GM19043 (cell line): ENCODE data around the gene LOXL3.
A peak's percentile ranks its signal among the peaks of the same experiment; 100 is the strongest.

Experiments
- ATAC-seq: cut with Tn5 transposase; IDR thresholded peaks from one replicate; pipeline ENCODE4 v1.9.1; 2021; ENCODE audit warnings: low read depth; ENCODE audit not compliant: unreplicated experiment

LOXL3 gene, protein sequence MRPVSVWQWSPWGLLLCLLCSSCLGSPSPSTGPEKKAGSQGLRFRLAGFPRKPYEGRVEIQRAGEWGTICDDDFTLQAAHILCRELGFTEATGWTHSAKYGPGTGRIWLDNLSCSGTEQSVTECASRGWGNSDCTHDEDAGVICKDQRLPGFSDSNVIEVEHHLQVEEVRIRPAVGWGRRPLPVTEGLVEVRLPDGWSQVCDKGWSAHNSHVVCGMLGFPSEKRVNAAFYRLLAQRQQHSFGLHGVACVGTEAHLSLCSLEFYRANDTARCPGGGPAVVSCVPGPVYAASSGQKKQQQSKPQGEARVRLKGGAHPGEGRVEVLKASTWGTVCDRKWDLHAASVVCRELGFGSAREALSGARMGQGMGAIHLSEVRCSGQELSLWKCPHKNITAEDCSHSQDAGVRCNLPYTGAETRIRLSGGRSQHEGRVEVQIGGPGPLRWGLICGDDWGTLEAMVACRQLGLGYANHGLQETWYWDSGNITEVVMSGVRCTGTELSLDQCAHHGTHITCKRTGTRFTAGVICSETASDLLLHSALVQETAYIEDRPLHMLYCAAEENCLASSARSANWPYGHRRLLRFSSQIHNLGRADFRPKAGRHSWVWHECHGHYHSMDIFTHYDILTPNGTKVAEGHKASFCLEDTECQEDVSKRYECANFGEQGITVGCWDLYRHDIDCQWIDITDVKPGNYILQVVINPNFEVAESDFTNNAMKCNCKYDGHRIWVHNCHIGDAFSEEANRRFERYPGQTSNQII

DNA sequence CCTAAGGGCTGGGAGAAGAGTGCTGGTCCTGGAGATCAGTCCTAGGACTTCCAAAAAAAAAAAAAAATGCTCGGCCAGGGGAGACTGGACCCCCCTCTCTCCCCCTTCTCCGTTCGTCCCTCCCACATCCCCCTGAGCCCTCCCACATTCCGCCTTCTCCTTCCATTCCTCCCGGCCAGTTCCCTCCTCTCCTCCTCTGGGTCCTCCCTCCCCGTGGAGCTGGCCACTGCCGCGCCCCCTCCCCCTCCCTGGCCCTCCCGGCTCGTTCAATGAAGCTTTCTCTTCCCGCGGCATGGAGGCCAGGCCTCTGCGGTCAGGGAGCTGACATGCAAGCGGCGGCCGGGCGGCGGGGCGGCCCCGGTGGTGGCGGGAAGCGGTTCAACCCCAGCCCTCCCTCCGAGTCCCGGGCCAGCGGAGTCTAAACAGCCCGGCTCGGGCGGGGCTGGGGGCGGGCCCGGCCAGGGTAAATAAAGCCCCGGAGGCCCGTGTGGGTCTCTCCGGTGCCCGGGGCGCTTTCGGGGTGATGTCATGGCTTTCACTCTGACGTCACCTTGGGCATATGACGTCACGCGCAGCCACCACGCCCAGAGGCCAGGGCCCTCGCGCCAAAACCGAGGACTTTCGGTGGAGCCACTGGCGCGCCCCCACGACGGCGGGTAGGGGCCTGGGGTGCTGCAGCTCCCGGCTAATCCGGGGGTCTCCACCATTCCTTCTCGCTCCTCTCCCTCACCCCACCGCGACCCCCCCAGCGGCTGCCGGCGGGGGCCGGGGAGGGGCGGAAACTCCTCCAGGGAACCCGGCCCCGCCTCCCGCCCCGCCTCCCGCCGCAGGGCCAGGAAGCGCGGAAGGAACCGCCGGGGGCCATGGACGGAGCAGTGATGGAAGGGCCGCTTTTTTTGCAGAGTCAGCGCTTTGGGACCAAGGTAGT lies at the start of gene LOXL3, which contains the start of gene DOK1:
LOXL3 (minus strand) TSS at position 51 of the 928 bp plus-strand sequence. CDS start 1,308 bp downstream, outside the sequence.
DOK1 (plus strand) TSS at position 829 of the 928 bp plus-strand sequence; CDS start at position 864, 35 bp downstream.
- ATAC-seq: peak; percentile 41

DNA sequence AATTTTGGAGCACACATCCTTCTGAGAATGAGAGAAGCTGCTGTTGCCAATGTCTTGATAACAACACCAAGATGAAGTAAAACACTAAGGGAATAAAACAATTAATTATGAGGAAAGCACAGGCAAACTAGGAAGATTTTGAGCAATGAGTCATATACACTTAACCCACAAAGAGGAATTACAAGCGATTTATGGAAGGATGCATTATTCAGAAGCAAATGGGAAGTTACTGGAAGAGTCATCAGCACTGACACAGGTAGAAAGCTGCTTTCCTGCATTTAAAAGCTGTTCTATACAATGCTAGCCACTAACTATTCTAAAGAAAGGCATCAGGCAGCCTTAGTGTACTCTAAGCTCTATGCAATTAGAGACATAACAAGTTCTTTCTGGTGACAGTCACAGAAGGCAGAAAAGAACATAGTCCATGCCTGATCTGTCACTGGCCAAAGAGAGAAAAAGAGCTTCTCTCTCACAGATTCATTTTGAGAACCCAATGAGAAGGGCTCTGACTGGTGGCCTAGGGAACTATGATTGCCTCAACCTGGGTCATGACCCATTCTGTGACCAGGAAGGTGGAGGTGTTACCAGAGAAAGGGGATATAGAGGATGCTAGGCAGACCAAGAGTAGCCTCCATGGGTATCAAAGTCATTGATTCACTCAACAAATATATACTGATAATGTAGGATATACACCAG lies 49.0 kb upstream of the LOXL3 start:
- ATAC-seq: no peak

DNA sequence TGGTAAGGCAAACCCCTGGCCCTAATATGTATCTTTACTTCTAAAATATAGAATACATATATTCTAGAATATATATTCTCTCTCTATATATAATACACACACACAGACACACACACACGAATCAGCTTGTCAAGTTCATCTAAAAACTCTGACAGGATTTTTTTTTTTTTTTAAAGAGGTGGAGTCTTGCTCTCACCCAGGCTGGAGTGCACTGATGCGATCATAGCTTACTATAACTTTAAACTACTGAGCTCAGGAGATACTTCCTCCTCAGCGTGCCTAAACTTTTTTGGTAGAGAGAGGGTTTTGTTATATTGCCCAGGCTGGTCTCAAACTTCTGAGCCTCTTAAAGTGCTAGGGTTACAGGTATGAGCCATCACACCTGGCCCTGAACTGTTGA lies 45.9 kb upstream of the LOXL3 start:
- ATAC-seq: no peak

DNA sequence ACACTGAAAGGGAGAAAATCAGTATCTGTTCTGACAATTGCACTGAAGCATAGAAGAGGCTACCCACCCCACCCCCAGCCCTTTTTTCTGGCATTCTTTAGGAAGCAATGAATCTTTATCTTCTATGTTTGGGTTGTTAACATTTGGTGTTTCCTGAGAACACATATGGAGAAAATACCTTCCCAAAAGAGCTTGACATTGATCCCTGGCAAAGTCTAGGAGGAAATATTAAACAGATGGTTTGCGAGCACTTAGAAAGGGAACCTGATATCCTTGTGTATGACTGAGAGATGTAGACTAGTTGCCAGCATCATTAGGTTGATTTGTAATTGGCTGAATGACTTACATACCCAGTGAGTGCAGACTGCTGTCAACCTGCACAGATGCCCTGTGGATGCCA lies 43.7 kb upstream of the LOXL3 start:
- no peak for ATAC-seq

DNA sequence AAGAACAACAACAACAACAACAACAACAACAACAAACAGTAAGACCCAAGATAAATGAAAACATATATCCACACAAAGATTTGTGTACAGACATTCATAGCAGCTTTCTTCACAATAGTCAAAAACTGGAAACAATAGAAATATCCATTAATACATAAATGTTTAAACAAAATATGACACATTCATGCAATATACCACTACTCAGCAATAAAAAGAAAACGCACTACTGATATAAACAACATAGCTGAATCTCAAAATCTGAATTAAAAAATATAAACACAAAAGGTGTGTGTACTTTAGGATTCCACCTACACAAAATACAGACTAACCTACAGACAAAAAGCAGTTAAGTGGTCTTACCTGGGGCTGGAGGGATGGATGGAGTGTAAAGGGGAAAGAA lies 42.8 kb upstream of the LOXL3 start:
- no peak for ATAC-seq

DNA sequence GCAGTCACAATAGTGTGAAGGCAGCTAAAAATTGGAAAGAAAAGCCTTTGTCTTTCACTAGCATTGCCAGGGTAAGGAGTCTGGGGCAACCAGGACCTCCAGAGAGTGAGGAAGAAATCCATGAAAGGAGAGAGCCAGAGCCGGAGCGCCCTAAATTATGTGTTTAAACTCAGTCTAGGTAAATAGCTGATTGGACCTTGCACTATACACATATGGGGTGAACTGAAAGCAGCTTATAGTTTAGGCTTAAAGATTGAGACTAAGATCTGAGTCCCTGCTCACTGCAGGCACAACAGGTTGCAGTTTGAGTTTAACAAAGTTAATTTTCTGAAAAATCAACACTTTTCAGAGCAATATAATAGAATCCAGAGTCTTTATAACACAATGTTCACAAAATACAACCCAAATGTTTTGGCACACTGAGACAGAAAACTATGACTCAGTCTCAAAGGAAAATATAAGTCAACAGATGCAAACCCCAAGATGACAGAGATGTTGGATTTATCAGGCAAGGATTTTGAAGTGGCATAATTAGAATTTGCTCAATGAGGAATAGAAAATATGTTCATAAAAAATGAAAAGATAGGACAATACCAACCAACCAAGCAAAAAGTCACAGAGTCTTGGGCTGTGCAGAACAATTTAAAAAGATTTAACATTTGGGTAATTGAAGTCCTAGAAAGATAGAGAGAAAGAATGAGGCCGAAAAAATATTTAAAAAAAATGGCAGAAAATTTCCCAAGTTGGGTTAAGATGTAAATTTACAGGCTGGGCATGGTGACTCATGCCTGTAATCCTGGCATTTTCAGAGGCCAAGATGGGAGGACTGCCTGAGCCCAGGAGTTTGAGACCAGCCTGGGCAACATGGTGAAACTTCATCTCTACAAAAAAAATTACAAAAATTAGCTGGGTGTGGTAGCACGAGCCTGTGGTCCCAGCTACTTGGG lies 40.4 kb upstream of the LOXL3 start:
- ATAC-seq: no peak

DNA sequence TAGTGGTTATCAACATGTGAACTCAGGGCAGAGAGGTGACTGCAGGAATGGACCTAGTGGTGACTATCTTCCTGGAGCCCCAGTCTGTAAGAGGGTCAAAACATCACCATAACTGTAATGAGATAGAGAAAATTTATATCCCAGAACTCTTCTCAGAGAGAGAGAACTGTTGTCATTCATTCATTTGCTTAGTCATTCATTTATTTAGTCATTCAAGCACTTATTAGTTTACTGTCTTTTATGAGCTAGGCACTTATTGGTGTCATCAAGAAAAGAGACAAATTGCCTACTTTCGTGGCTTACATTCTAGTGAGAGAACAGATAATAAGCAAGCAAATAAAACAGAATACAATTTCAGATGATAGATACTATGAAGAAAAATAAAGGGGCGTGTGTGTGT lies 34.9 kb upstream of the LOXL3 start:
- no peak for ATAC-seq

DNA sequence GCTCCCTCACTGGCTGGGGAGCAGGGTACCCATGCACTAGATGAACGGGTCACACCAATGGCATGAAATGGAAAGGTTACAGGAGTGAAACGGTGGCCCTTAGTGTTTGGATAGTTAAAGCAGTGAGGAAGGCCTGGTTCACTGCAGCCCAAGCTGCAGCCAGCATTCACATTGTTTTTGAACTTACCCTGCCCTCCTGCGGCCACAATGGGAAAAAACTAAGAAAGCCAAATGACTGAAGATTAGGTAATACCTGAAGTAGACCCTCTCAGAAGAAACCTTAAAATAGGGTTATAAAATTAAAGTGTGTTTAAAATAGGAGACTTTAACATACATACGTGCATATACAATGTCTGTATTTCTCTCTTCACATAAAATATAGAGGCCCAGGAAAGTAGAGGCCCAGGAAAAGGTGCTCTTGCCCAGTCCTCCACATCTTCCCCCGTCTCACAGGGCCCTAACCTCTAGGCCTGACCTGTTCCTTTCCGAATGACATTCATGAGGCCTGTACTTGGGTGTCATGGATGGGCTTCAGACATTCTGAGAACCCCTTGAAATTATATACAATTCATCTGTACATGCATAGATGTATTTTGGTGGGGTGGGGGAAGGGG lies 34.0 kb upstream of the LOXL3 start:
- peak; percentile 60 for ATAC-seq

DNA sequence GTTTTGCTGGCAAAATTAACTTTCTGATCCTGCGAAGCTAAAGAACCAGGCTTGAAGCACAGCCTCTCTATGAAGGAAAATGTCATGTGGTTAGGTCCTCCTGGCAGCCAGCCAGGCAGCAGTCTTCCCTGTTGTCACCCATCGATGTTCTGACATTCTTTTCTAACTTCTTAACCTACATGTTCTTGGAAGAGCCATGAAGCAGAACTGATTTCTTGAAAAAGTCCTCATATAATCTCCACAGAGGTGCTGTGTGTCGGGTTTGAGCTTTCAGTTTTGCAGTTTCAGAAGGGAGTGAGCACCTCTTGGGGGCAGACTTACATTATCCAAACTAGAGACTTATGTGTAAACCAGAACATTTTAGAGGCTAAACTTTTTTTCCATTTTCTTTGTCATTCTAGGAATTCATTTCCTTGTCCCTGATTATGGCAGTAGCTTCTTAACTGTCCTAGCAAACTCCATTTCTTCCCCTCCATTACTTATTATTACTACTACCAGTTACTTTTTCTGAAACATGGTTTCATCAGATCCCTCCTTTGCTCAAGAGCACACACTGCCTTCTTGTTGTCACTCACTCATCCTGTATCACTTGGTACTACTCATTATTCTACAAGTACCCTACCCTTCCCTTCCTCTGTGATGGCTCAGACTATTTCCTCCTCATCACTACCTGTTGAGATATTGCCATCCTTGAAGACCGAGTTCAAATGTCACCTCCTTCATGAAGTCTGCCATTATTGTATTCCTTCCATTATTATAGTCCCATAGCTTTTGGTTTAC lies 31.9 kb upstream of the LOXL3 start:
- peak; percentile 47 for ATAC-seq

DNA sequence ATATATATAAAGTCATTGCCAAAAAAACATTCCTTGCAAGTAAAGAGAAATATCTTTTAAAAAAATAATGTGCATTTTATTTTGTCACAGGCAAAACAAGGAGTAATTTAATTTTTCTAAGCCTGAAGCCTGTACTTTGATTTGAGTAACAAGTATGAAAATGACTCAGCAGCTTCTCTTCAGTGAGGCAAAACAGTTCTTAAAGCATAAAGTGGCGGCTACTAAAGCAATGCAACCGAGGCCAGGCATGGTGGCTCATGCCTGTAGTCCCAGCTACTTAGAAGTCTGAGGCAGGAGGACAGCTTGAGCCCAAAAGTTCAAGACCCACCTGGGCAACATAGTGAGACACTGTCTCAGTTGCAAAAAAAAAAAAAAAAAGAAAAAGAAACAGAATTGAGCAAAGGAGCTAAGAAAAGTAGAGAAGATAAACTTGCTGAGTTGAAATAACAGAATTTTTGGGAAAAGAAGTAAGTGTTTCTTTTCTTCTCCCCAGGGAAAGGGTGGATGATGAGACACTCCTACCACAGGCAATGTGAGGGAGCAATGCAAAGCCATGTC lies 30.4 kb upstream of the LOXL3 start:
- ATAC-seq: no peak

DNA sequence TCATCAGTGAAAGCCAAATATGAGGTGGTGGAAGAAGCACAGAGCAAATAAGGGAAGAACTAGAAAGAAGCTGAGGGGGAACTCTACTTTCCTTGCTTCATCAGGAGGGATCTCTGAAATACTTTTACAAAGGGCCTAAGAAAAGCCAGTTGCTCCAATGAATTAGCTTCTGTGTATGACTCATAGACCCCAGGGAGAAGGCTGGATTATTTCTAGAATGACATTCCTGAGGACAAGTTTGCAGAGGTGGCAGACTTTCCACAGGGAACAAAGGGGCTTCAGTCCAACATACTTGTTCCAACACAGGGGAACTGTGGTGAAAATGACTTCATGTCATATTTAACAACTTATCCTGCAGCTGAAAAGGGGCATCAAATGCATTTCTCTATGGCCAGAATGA lies 29.8 kb upstream of the LOXL3 start:
- ATAC-seq: no peak

DNA sequence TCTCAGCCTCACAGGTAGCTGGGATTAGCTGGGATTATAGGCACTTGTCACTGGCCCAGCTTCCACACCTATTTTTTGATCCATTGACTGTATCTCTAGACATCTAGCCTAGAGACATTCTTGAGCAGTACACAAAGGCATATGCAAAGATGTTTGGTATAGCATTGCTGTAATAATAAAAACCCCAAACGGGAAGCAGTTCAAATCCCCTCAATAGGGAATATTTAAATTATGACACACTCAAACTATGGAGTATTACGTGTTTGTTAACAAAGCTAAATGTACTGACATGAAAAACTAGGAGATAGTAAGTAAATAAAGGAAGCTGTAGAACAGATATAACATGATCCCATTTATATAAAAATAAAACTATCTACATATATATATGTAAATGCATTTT lies 28.4 kb upstream of the LOXL3 start:
- ATAC-seq: no peak

DNA sequence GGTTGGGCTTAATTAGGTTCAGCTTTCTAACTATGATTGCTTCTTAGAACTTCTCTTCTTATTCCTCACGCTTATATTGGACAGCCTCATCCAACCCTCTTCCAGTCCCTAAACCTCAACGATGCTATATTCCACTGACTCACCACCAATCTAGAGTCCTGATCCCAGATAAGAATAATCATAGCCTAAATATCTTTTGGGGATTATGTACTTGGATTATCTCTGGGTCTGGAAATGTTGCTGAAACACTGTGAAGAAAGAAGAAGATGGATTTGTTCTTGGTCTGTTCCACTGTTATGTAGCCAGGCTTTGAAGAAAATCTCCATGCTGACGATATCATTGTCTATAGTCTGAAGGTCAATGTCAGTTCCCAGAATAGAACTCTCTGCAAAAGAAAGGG lies 27.7 kb upstream of the LOXL3 start:
- ATAC-seq: no peak

DNA sequence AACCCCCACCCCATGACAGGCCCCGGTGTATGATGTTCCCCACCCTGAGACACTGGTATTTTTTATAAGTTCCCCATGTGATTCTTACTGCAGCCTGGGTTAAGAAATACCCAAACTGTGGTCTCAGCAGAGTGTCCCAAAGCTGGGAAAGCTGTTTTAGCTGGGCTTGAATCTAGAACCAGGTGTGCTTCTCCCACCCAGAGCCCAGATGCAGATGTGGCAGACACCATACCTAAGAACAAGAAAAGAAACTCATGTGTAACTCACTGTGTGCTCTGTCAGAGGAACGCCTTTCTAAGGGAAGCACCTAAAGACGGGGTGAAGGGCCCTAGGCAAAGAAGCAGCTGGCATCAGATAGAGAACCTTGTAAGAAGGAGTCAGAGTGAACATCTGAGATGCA lies 24.7 kb upstream of the LOXL3 start:
- no peak for ATAC-seq

DNA sequence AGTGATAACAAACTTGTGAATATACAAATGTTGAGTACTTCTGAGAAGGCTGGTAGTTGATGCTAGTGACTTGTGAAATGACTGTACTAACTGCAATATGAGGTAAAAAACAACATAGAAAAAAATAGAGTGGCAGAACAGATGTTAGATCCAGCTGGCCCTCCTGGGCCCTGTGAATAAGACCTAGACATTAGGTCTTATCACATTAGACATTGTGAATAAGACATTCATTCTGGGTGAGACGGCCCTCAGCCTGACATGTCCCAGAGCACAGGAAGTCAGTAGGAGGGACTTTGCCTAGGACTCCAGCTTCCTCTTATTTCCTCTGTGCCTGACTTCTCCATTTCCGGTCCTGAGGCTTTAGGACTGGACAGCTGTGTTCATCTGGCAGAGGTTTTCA lies 23.7 kb upstream of the LOXL3 start:
- ATAC-seq: no peak

DNA sequence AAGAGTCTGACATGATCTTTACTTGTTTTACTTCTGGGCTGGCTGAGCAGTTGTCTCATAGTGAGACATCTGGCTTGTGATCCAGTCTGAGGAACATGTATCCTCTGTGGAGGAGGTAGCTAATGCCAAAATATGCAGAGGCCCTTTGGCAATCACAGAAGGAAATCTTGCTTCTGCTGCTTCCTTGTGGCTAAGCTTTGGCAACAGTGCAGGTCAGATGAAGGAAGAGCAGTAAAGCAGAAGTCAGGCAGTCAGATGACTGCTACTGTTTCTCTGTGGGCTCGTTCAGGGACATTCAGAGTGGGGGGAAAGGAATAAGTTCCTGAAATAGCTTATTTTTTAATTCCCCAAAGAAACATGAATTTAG lies 23.1 kb upstream of the LOXL3 start:
- ATAC-seq: no peak

DNA sequence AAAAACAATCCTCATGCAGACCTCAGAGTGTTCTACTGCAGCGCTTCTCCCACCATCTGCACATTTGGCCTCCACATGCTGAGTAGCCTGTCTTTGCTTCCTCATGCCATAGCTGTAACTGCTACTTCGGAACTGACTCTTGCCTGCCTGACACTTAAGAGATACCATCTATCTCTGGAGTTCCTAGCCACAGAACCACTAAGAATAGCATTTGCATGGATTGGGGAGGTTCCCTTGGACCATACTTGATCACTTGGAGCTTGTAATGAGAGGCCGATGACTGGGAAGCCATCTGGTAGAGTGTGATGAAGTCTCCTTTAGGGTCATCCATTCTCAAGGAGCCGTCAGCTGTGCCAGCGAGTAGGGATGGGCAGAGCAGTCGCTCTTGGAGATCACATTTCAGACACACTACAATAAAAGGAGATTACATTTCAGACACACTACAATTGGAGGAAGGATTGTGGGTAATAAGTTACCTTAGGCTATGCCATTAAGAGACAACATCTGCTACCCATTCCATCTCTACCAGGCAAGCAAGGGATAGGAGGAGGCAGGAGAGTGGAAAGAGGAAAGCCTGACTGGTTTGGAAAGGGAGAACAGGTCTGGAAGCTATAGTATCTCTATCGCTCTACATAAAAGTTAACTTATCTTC lies 22.6 kb upstream of the LOXL3 start:
- ATAC-seq: no peak
